ENCODE measurements around the gene BLOC1S3. TPM values are rescaled to one million over a fixed set of nuclear protein-coding genes. Genes with fewer than 3 reads are reported as not detected.

Gene BLOC1S3
- total RNA-seq, 1 experiment from 2014 or later, result 3.7 TPM

Other genes with a start within 250 kb of the BLOC1S3 start
- gene APOC4, start 236.5 kb upstream of the BLOC1S3 start, total RNA-seq (2014; rRNA removed; shearing (Covaris generic)), result not detected in 2 replicates
- 1.8 and 3.4 TPM in 2 replicates for gene APOC2, start 232.7 kb upstream of the BLOC1S3 start, total RNA-seq (2014; rRNA removed; shearing (Covaris generic))
- 24.8 and 35.9 TPM in 2 replicates for gene CLPTM1, start 223.4 kb upstream of the BLOC1S3 start, total RNA-seq (2014; rRNA removed; shearing (Covaris generic))
- 4.0 and 5.3 TPM in 2 replicates for gene RELB, start 177.3 kb upstream of the BLOC1S3 start, total RNA-seq (2014; rRNA removed; shearing (Covaris generic))
- gene CLASRP, start 139.7 kb upstream of the BLOC1S3 start, total RNA-seq (2014; rRNA removed; shearing (Covaris generic)), result 13.7 and 28.8 TPM in 2 replicates
- gene ZNF296, start 102.3 kb upstream of the BLOC1S3 start, total RNA-seq (2014; rRNA removed; shearing (Covaris generic)), result 0.08 and 0.32 TPM in 2 replicates
- gene GEMIN7, start 99.5 kb upstream of the BLOC1S3 start, total RNA-seq (2014; rRNA removed; shearing (Covaris generic)), result 24.7 and 26.7 TPM in 2 replicates
- gene PPP1R37, start 85.6 kb upstream of the BLOC1S3 start, total RNA-seq (2014; rRNA removed; shearing (Covaris generic)), result 41.2 and 46.0 TPM in 2 replicates
- 0.03 TPM in 1 of 2 replicates, not detected in the other for gene NKPD1, start 17.8 kb upstream of the BLOC1S3 start, total RNA-seq (2014; rRNA removed; shearing (Covaris generic))
- gene TRAPPC6A, start 547 bp upstream of the BLOC1S3 start, total RNA-seq (2014; rRNA removed; shearing (Covaris generic)), result 22.1 and 22.3 TPM in 2 replicates
- gene EXOC3L2, start 66.6 kb downstream of the BLOC1S3 start, total RNA-seq (2014; rRNA removed; shearing (Covaris generic)), result not detected in 2 replicates
- gene MARK4, start 72.5 kb downstream of the BLOC1S3 start, total RNA-seq (2014; rRNA removed; shearing (Covaris generic)), result 7.2 and 7.7 TPM in 2 replicates
- not detected in 2 replicates for gene CKM, start 144.1 kb downstream of the BLOC1S3 start, total RNA-seq (2014; rRNA removed; shearing (Covaris generic))
- 0.43 and 1.3 TPM in 2 replicates for gene KLC3, start 162.0 kb downstream of the BLOC1S3 start, total RNA-seq (2014; rRNA removed; shearing (Covaris generic))
- 10.7 and 13.8 TPM in 2 replicates for gene ERCC2, start 191.8 kb downstream of the BLOC1S3 start, total RNA-seq (2014; rRNA removed; shearing (Covaris generic))
- 1.5 and 1.8 TPM in 2 replicates for gene PPP1R13L, start 226.3 kb downstream of the BLOC1S3 start, total RNA-seq (2014; rRNA removed; shearing (Covaris generic))
- 19.3 and 20.2 TPM in 2 replicates for gene POLR1G, start 227.9 kb downstream of the BLOC1S3 start, total RNA-seq (2014; rRNA removed; shearing (Covaris generic))
- gene ERCC1, start 245.1 kb downstream of the BLOC1S3 start, total RNA-seq (2014; rRNA removed; shearing (Covaris generic)), result 125 and 138 TPM in 2 replicates